Measurements from ENCODE around the gene CRYBG2. TPM values are rescaled to one million over a fixed set of nuclear protein-coding genes. Genes with fewer than 3 reads are reported as not detected.

The CRYBG2 gene
- total RNA-seq, 4 donors from 2014 or later = 42.0 to 51.9 (median 51.8) TPM; not detected in 1

GRCh38 chr1:26287811-26288210 lies 66.1 kb downstream of the CRYBG2 start:
- TF ChIP-seq CTCF (IDR thresholded peaks at IDR 0.05) (no peak), POLR2A (IDR thresholded peaks at IDR 0.05) (no peak)
- H3K27ac ChIP-seq = peak overlapping the region; percentile 73 to 91 (median 85)
- no peak for DNase-seq
- no peaks in the 10 kb centered on the region for H3K27me3 ChIP-seq
- peaks cover 0 to 84% (median 76%) of the 10 kb centered on the region in 4 donors for H3K4me1 ChIP-seq
- no peaks in the 10 kb centered on the region for H3K36me3 ChIP-seq
- H3K9me3 ChIP-seq = no peaks in the 10 kb centered on the region
- H3K4me3 ChIP-seq = no peak overlapping the region

- H3K27ac ChIP-seq = peak overlapping the region; percentile 73 to 91 (median 85)
- no peaks in the 10 kb centered on the region for H3K9me3 ChIP-seq
- TF ChIP-seq CTCF (IDR thresholded peaks at IDR 0.05) = no peak
- no peak for TF ChIP-seq POLR2A (IDR thresholded peaks at IDR 0.05)
- peaks cover 0 to 82% (median 75%) of the 10 kb centered on the region in 4 donors for H3K4me1 ChIP-seq
- H3K4me3 ChIP-seq = no peak overlapping the region
- DNase-seq = peak; percentile 54 to 96 (median 96)
- H3K27me3 ChIP-seq = no peaks in the 10 kb centered on the region
- peaks cover 0 to 4% (median 0%) of the 10 kb centered on the region in 3 donors for H3K36me3 ChIP-seq
Measured at GRCh38 chr1:26287033-26287711, 66.8 kb downstream of the CRYBG2 start.

- peaks cover 0 to 8% (median 0%) of the 10 kb centered on the region in 3 donors for H3K36me3 ChIP-seq
- no peaks in the 10 kb centered on the region for H3K27me3 ChIP-seq
- H3K4me3 ChIP-seq = no peak overlapping the region
- no peak for DNase-seq
- TF ChIP-seq CTCF (IDR thresholded peaks at IDR 0.05) (no peak), POLR2A (IDR thresholded peaks at IDR 0.05) (no peak)
- no peaks in the 10 kb centered on the region for H3K9me3 ChIP-seq
- peak overlapping the region; percentile 73 to 91 (median 85) for H3K27ac ChIP-seq
- peaks cover 0 to 80% (median 74%) of the 10 kb centered on the region in 4 donors for H3K4me1 ChIP-seq
Measured at GRCh38 chr1:26286064-26286416, 67.9 kb downstream of the CRYBG2 start.

GRCh38 chr1:26285366-26286063 lies 68.4 kb downstream of the CRYBG2 start:
- peaks cover 0 to 81% (median 75%) of the 10 kb centered on the region in 4 donors for H3K4me1 ChIP-seq
- H3K4me3 ChIP-seq = no peak overlapping the region
- H3K27ac ChIP-seq = peak overlapping the region; percentile 73 to 91 (median 85)
- peaks cover 0 to 8% (median 0%) of the 10 kb centered on the region in 3 donors for H3K36me3 ChIP-seq
- TF ChIP-seq POLR2A (IDR thresholded peaks at IDR 0.05) (no peak), CTCF (IDR thresholded peaks at IDR 0.05) (peak in 4 of 6 experiments; percentile 4 to 34 (median 20))
- DNase-seq = peak; percentile 57 to 76 (median 63)
- no peaks in the 10 kb centered on the region for H3K9me3 ChIP-seq
- H3K27me3 ChIP-seq = no peaks in the 10 kb centered on the region

- Histone ChIP-seq H3K36me3 (peaks cover 0 to 8% (median 0%) of the 10 kb centered on the region in 3 donors), H3K27ac (peak overlapping the region; percentile 73 to 91 (median 85)), H3K9me3 (no peaks in the 10 kb centered on the region), H3K4me1 (peaks cover 0 to 76% (median 67%) of the 10 kb centered on the region in 4 donors), H3K27me3 (no peaks in the 10 kb centered on the region), H3K4me3 (peak overlapping the region in 1 of 4 donors; percentile 6)
- TF ChIP-seq CTCF (IDR thresholded peaks at IDR 0.05) = peak; percentile 64 to 88 (median 82)
- no peak for TF ChIP-seq POLR2A (IDR thresholded peaks at IDR 0.05)
- peak; percentile 84 to 95 (median 92) for DNase-seq
Measured at GRCh38 chr1:26284597-26285347, 69.2 kb downstream of the CRYBG2 start.

Measured in Peyer's patch (tissue), 4 donors.